GM06990 (cell line): ENCODE measurements around the gene CHAC1.

Experiments
- DNase-seq: peaks from one replicate; pipeline ENCODE4 v3.0.0-alpha.2; 2011; ENCODE audit not compliant: insufficient read length; ENCODE audit errors: extremely low read depth
- H3K27me3 ChIP-seq: replicated peaks from 2 replicates; pipeline ENCODE4 v1.6.0; 2011; ENCODE audit warnings: low read length; ENCODE audit not compliant: control insufficient read depth, insufficient read depth
- H3K36me3 ChIP-seq: 2 replicates; pipeline ENCODE4 v1.5.1; 2011; ENCODE audit warnings: low read length; ENCODE audit not compliant: control insufficient read depth, insufficient read depth
- H3K4me3 ChIP-seq: replicated peaks from 2 replicates; pipeline ENCODE4 v1.5.1; 2011; ENCODE audit warnings: low read depth, mild to moderate bottlenecking, control low read depth, low read length
- TF ChIP-seq, protein P1 (sequence below): IDR thresholded peaks from 2 replicates; pipeline ENCODE4 v1.5.1; 2011; ENCODE audit warnings: low read length, control low read depth, mild to moderate bottlenecking, inconsistent platforms; ENCODE audit not compliant: insufficient read depth, poor library complexity, severe bottlenecking

Gene CHAC1

GRCh38 chr15:40964006-40964405 is 10.7 kb downstream of the CHAC1 start:
- no peaks in the 10 kb centered on the region for H3K36me3 ChIP-seq
- DNase-seq = no peak
- H3K4me3 ChIP-seq = no peak overlapping the region
- TF ChIP-seq, protein P1, sequence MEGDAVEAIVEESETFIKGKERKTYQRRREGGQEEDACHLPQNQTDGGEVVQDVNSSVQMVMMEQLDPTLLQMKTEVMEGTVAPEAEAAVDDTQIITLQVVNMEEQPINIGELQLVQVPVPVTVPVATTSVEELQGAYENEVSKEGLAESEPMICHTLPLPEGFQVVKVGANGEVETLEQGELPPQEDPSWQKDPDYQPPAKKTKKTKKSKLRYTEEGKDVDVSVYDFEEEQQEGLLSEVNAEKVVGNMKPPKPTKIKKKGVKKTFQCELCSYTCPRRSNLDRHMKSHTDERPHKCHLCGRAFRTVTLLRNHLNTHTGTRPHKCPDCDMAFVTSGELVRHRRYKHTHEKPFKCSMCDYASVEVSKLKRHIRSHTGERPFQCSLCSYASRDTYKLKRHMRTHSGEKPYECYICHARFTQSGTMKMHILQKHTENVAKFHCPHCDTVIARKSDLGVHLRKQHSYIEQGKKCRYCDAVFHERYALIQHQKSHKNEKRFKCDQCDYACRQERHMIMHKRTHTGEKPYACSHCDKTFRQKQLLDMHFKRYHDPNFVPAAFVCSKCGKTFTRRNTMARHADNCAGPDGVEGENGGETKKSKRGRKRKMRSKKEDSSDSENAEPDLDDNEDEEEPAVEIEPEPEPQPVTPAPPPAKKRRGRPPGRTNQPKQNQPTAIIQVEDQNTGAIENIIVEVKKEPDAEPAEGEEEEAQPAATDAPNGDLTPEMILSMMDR = no peak
- H3K27me3 ChIP-seq = no peaks in the 10 kb centered on the region

GRCh38 chr15:40964634-40965033 is 11.4 kb downstream of the CHAC1 start:
- TF ChIP-seq, protein P1 = no peak
- H3K27me3 ChIP-seq = no peaks in the 10 kb centered on the region
- H3K4me3 ChIP-seq = no peak overlapping the region
- no peak for DNase-seq
- H3K36me3 ChIP-seq = no peaks in the 10 kb centered on the region

DNA sequence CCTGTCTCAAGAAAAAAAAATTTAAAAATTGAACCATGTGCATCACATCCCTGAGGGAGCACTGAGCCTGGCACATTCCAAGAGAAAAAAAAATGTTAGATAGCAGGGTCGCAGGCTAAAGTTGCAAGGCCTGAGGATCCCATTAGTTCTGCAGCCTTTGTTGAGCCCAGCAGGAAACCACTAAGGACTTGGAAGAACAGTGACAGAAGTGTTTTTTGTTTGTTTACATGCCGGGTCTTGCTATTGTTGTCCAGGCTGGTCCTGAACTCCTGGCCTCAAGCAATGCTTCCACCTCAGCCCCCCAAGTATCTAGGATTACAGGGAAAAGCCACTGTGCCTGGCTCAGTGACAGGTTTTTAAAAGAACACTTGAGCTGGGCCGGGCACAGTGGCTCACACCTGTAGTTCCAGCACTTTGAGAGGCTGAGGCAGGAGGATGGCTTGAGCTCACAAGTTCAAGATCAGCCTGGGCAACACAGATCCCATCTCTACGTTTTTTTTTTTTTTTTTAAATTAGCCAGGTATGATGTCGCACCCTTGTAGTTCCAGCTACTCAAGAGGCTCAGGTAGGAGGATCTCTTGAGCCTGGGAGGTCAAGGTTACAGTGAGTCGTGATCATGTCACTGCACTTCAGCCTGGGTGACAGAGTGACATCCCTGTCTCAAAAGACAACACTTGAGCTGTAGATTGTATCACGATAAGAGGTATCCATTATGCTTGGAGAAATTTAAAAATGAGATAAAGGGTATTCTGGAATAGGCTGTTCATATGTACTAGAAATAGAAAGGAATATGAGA is 15.2 kb downstream of the CHAC1 start:
- Histone ChIP-seq H3K27me3 (no peaks in the 10 kb centered on the region), H3K4me3 (no peak overlapping the region), H3K36me3 (no peaks in the 10 kb centered on the region)
- TF ChIP-seq, protein P1 = no peak
- DNase-seq = no peak

DNA sequence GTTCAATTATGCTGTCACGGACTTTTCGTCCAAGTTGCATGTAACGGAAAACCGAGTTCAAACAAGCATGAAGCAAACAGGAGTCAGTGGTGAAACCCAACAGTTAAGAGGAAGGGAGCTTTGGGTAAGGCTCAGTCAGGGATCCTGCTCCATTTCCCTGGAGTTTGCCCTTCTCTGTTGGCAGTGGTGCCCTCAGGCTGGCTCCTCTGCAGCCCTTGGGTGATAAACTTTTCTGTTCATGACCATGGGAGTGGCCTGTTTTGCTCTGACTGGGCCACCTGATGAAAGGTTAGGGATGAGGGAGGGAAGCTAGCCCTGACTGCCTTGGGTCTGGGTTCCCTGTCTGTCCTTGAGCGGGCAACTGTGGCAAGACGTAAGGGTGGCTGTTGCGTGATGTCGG is 16.1 kb downstream of the CHAC1 start:
- H3K4me3 ChIP-seq = no peak overlapping the region
- H3K27me3 ChIP-seq = no peaks in the 10 kb centered on the region
- no peaks in the 10 kb centered on the region for H3K36me3 ChIP-seq
- TF ChIP-seq, protein P1 = no peak
- no peak for DNase-seq

DNA sequence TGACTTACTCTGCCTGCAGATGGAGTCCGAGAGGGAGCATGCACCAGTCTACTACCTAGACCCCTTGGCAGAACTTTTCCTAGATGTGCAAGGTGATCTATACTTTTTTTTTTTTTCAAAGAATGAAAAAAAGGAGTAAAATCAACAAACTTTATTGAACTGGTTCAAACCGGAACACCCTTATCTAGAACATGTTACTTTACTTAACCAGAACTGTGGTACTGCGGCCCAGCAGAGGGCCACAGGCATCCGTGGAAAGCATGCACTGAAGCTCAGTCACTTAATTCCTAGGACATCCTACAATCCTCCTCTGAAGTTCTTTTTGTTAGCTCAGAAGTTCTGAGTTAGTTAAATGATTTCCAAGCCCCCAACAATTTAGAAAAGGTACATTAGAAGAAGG is 21.6 kb downstream of the CHAC1 start:
- H3K27me3 ChIP-seq = no peaks in the 10 kb centered on the region
- TF ChIP-seq, protein P1 = no peak
- DNase-seq = no peak

More for the DNA sequence above, 21.6 kb downstream of the CHAC1 start:
- Histone ChIP-seq H3K4me3 (no peak overlapping the region), H3K36me3 (peaks cover 14% of the 10 kb centered on the region)
